ENCODE results near the gene CRMP1.

- TF ChIP-seq POLR2A (IDR thresholded peaks at IDR 0.05) (no peak), CTCF (IDR thresholded peaks at IDR 0.05) (no peak)
Observed at GRCh38 chr4:5827108-5828004, 65.5 kb downstream of the CRMP1 start.

Data from body of pancreas (tissue), 4 donors.